K562 (cell line): ENCODE measurements around the gene PLCD4. TPM values are rescaled to one million over a fixed set of nuclear protein-coding genes. Genes with fewer than 3 reads are reported as not detected.

Source experiments
- BMI1 ChIP-seq: fragments of 150-350 bp; IDR thresholded peaks from 2 replicates; pipeline ENCODE4 v1.6.1; 2014; ENCODE audit warnings: low read length
- BRF1 ChIP-seq: IDR thresholded peaks from 3 replicates; pipeline ENCODE4 v1.6.1; 2011; ENCODE audit warnings: borderline replicate concordance, mild to moderate bottlenecking; ENCODE audit not compliant: insufficient read length; ENCODE audit errors: extremely low read depth
- CCNT2 ChIP-seq: IDR thresholded peaks from 2 replicates; pipeline ENCODE4 v1.6.1; 2011; ENCODE audit warnings: borderline replicate concordance, low read depth, mild to moderate bottlenecking, moderate library complexity, mixed read lengths, low read length; ENCODE audit not compliant: insufficient read length; ENCODE audit errors: extremely low read depth
- DIDO1 ChIP-seq: fragments of 450-650 bp; IDR thresholded peaks from 2 replicates; pipeline ENCODE4 v1.6.1; 2016; ENCODE audit warnings: low read depth, missing biosample characterization, missing genetic modification characterization
- DNMT1 ChIP-seq: fragments of 450-650 bp; IDR thresholded peaks from 2 replicates; pipeline ENCODE4 v1.6.1; 2016; ENCODE audit warnings: antibody characterized with exemption, mild to moderate bottlenecking
- FOSL1 ChIP-seq: fragments of 200-800 bp; sonication (Bioruptor generic); conservative IDR thresholded peaks from 2 replicates; pipeline ENCODE4 v1.6.1; 2016; ENCODE audit warnings: missing genetic modification characterization, missing compliant biosample characterization
- FOXJ2 ChIP-seq: fragments of 200-800 bp; sonication (Bioruptor generic); IDR thresholded peaks from 2 replicates; pipeline ENCODE4 v1.6.1; 2016; ENCODE audit warnings: missing genetic modification characterization, missing compliant biosample characterization
- GABPB1 ChIP-seq: sonication (generic); formaldehyde crosslinking; IDR thresholded peaks from 2 replicates; pipeline ENCODE4 v1.8.0; 2022; ENCODE audit warnings: mild to moderate bottlenecking, missing genetic modification reagents
- HES1 ChIP-seq: fragments of 450-650 bp; IDR thresholded peaks from 2 replicates; pipeline ENCODE4 v1.6.1; 2016; ENCODE audit warnings: low read depth, mild to moderate bottlenecking, moderate library complexity
- KDM5B ChIP-seq: fragments of 200-600 bp; sonication (generic); IDR thresholded peaks from 2 replicates; pipeline ENCODE4 v1.6.1; 2012; ENCODE audit warnings: low read depth, mild to moderate bottlenecking, moderate library complexity, low read length, control low read depth, inconsistent platforms; ENCODE audit not compliant: insufficient replicate concordance
- MIER1 ChIP-seq: fragments of 450-650 bp; IDR thresholded peaks from 2 replicates; pipeline ENCODE4 v1.6.1; 2016; ENCODE audit warnings: antibody characterized with exemption, mild to moderate bottlenecking, low read depth
- MTA1 ChIP-seq: fragments of 450-650 bp; IDR thresholded peaks from 2 replicates; pipeline ENCODE4 v1.6.1; 2017; ENCODE audit warnings: borderline replicate concordance
- NR2C1 ChIP-seq, 2 experiments: fragments of 450-650 bp; IDR thresholded peaks; 2 replicates each; pipeline ENCODE4 v1.6.1; 2017; ENCODE audit warnings: mild to moderate bottlenecking in 2 of 2, antibody characterized with exemption in 1 of 2, inconsistent platforms in 1 of 2, missing compliant biosample characterization in 1 of 2, missing genetic modification characterization in 1 of 2
- SIRT6 ChIP-seq: IDR thresholded peaks from one replicate; pipeline ENCODE4 v1.6.1; 2012; ENCODE audit warnings: low read depth, mild to moderate bottlenecking, control low read depth, inconsistent platforms, low read length, moderate library complexity
- SMAD1 ChIP-seq: fragments of 150-350 bp; IDR thresholded peaks from 2 replicates; pipeline ENCODE4 v1.6.1; 2014; ENCODE audit warnings: low read length, low read depth; ENCODE audit not compliant: partially characterized antibody
- TCF7 ChIP-seq: sonication (generic); IDR thresholded peaks from 2 replicates; pipeline ENCODE4 v1.6.1; 2016; ENCODE audit warnings: antibody characterized with exemption, borderline replicate concordance
- U2AF1 ChIP-seq: fragments of 200-400 bp; formaldehyde crosslinking; optimal IDR thresholded peaks from 2 replicates; pipeline ENCODE3; 2017; ENCODE audit warnings: mild to moderate bottlenecking, low read depth, low read length, moderate library complexity
- ZNF133 ChIP-seq: fragments of 250-450 bp; sonication (Bioruptor Pico); IDR thresholded peaks from 2 replicates; pipeline ENCODE4 v1.4.0; 2020; ENCODE audit warnings: mild to moderate bottlenecking
- ZNF175 ChIP-seq: fragments of 200-800 bp; sonication (Bioruptor generic); IDR thresholded peaks from 2 replicates; pipeline ENCODE4 v1.6.1; 2016; ENCODE audit warnings: low read depth, mild to moderate bottlenecking, missing genetic modification characterization, missing compliant biosample characterization
- ZNF212 ChIP-seq: fragments of 450-650 bp; formaldehyde crosslinking; IDR thresholded peaks from 2 replicates; pipeline ENCODE4 v1.4.0; 2020; ENCODE audit warnings: mild to moderate bottlenecking
- ZNF584 ChIP-seq: fragments of 200-800 bp; sonication (Bioruptor generic); IDR thresholded peaks from 2 replicates; pipeline ENCODE4 v1.6.1; 2016; ENCODE audit warnings: low read depth, mild to moderate bottlenecking, missing genetic modification characterization, missing compliant biosample characterization
- ZNF639 ChIP-seq, 2 experiments: fragments of 200-800 bp in 1 of 2; sonication (Bioruptor generic) in 1 of 2; sonication (generic) in 1 of 2; formaldehyde crosslinking in 1 of 2; IDR thresholded peaks in 1 of 2; conservative IDR thresholded peaks in 1 of 2; 2 replicates each; pipeline versions ENCODE4 v1.5.0 to v1.6.1; 2016 to 2020; ENCODE audit warnings: missing compliant biosample characterization in 1 of 2, missing genetic modification characterization in 1 of 2, missing genetic modification reagents in 1 of 2
- ZNF717 ChIP-seq: fragments of 250-450 bp; sonication (Bioruptor Pico); IDR thresholded peaks from 2 replicates; pipeline ENCODE4 v1.5.0; 2021
- polyA plus RNA-seq, 8 experiments: library from polyadenylated mRNA; depleted of rRNA in 4 of 8; stranded (reverse) in 5 of 8; unstranded in 3 of 8; fragments of >200 nt; fragmentation: Nextera tagmentation in 2 of 8; fragmentation: Illumina TruSeq in 1 of 8; extraction: Ambion mirVana in 2 of 8; extraction: Trizol in 1 of 8; gene quantifications; 2 replicates each; pipeline versions ENCODE4 v1.2.1 to v1.2.3, GENCODE V29; 2011 to 2014; ENCODE audit warnings: inconsistent platforms in 1 of 8, missing spikeins in 1 of 8
- total RNA-seq, 7 experiments: library from RNA; depleted of rRNA in 6 of 7; stranded (reverse); fragments of >200 nt in 6 of 7; fragmentation: Illumina TruSeq in 2 of 7; extraction: Trizol in 2 of 7; gene quantifications; 2 replicates each; pipeline versions ENCODE4 v1.2.1 to v1.2.3, GENCODE V29; 2011 to 2021; ENCODE audit warnings: low replicate concordance in 1 of 7
- TF ChIP-seq, protein P1 (sequence below), 2 experiments: fragments of 450-650 bp in 1 of 2; sonication (generic) in 1 of 2; formaldehyde crosslinking; conservative IDR thresholded peaks; 2 replicates each; pipeline versions ENCODE4 v1.4.0 to v1.8.1; 2020 to 2022; ENCODE audit warnings: mild to moderate bottlenecking in 1 of 2, missing genetic modification reagents in 1 of 2

The PLCD4 gene
- total and polyA plus RNA-seq, 9 of the 15 experiments (the other 6 are each of a cell fraction or from before 2014, with no cell fraction given) = 0.13 to 0.38 TPM; not detected in 7

DNA sequence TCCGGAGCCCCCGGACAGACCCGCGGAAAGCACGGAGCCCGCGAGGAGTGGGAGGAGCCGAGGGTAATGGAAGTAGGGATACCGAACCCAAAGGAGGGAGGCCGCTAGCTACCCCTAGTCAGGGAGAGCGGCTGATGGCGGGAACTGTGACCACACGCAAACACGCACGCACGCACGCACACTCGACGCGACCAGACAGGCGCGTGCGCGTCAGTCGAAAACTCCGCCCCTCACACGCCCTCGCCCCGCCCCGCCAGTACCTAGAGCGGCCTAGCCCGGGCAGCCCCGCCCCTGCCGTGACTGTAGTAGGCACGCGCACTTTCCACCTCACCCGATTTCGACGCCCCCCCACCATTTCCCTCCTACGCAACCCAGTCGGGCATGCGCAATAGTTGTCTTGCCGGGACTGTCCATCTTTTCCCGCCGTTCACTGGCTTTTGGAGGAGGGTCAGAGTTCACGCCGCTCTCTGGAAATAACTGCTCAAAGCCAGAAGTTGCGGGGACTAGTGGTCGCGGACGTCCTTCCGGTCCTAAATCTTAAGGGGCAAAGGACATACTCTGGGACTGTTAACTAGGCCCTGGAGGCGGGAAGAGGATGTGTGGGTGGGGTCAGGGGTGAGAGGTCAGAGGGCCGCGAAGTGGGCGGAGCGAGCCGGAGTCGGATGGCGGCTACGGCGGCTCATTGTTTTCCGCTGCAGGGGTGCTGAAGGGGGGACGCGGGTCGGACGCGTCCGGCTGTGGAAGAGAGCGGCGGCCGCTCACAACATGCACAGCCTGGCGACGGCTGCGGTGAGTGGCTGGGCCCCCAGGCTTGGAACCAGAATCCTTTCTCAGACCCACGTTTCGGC is 39.3 kb upstream of the PLCD4 start, which contains the start of the genes CNOT9 and USP37 (continued):
- peak in 1 of 2 experiments; percentile 76; a peak in 2 of 4 replicates for TF ChIP-seq ZNF639 (CRISPR knock-in tag; conservative IDR thresholded peaks at IDR 0.05 in 1 of 2, IDR thresholded peaks at IDR 0.05 in 1 of 2)
- TF ChIP-seq ZNF212 = no peak
- TF ChIP-seq TCF7 = no peak
- TF ChIP-seq DNMT1 = no peak
- no peak for TF ChIP-seq BMI1
- TF ChIP-seq MIER1 = no peak
- peak; percentile 54 for TF ChIP-seq KDM5B
- TF ChIP-seq, protein P1, sequence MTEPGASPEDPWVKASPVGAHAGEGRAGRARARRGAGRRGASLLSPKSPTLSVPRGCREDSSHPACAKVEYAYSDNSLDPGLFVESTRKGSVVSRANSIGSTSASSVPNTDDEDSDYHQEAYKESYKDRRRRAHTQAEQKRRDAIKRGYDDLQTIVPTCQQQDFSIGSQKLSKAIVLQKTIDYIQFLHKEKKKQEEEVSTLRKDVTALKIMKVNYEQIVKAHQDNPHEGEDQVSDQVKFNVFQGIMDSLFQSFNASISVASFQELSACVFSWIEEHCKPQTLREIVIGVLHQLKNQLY (CRISPR knock-in tag; conservative IDR thresholded peaks at IDR 0.05) = 0 out of 4 replicates have a peak, but pooled peaks of 1 of the 2 experiments have one; percentile 61
- TF ChIP-seq MTA1 = no peak
- TF ChIP-seq U2AF1 = no peak
- TF ChIP-seq SIRT6 = no peak
- no peak for TF ChIP-seq ZNF133 (CRISPR knock-in tag)
- TF ChIP-seq SMAD1 = no peak
- TF ChIP-seq HES1 = no peak; the same call in 1 of the 2 replicates
- peak; percentile 54 for TF ChIP-seq CCNT2
- TF ChIP-seq ZNF175 (CRISPR knock-in tag) = no peak
- TF ChIP-seq FOXJ2 (tag) = no peak
- TF ChIP-seq ZNF584 (CRISPR knock-in tag) = no peak
- peak; percentile 71 for TF ChIP-seq GABPB1 (CRISPR knock-in tag)
- TF ChIP-seq NR2C1 (IDR thresholded peaks at IDR 0.05) = peak; percentile 100
- peak; percentile 100 for TF ChIP-seq NR2C1 (tag; IDR thresholded peaks at IDR 0.05)
- no peak for TF ChIP-seq BRF1
- TF ChIP-seq FOSL1 (tag) = no peak
- no peak for TF ChIP-seq ZNF717 (CRISPR knock-in tag)
- TF ChIP-seq DIDO1 (tag) = peak; percentile 70
